Thoracic aorta (tissue), 2 donors: Measurements from ENCODE around the gene NUMA1. TPM values are rescaled to one million over a fixed set of nuclear protein-coding genes. Genes with fewer than 3 reads are reported as not detected.

Source experiments
- ATAC-seq: fragments of 150-250 bp; one replicate; pipeline ENCODE4 v1.8.0; 2017; ENCODE audit warnings: low read depth; ENCODE audit not compliant: insufficient number of reproducible peaks, low FRiP score
- DNase-seq: peaks from one replicate; pipeline ENCODE4 v3.0.0-alpha.2; 2020; ENCODE audit warnings: low spot score
- H3K27ac ChIP-seq, 2 donors: fragments of 200-600 bp; sonication (generic); 1 replicate in 1 of 2; 2 replicates in 1 of 2; pipeline ENCODE4 v1.5.1; 2016; ENCODE audit warnings: mild to moderate bottlenecking in 2 of 2, moderate library complexity in 2 of 2
- H3K27me3 ChIP-seq: fragments of 200-600 bp; sonication (generic); replicated peaks from 2 replicates; pipeline ENCODE4 v1.6.0; 2016; ENCODE audit warnings: mild to moderate bottlenecking; ENCODE audit not compliant: insufficient read depth
- H3K36me3 ChIP-seq: fragments of 200-600 bp; sonication (generic); one replicate; pipeline ENCODE4 v1.5.1; 2016
- H3K4me1 ChIP-seq, 2 donors: fragments of 200-600 bp; sonication (generic); 1 replicate in 1 of 2; 2 replicates in 1 of 2; pipeline versions ENCODE4 v1.5.1 to v1.6.0; 2016; ENCODE audit warnings: low read depth in 2 of 2, mild to moderate bottlenecking in 1 of 2; ENCODE audit not compliant: control insufficient read depth in 1 of 2
- H3K4me3 ChIP-seq: fragments of 200-600 bp; sonication (generic); 2 replicates; pipeline ENCODE4 v1.5.1; 2016; ENCODE audit warnings: mild to moderate bottlenecking
- H3K9me3 ChIP-seq: fragments of 200-600 bp; sonication (generic); 2 replicates; pipeline ENCODE4 v1.5.1; 2016
- total RNA-seq, 2 donors: library from RNA; depleted of rRNA; stranded (reverse); fragments of >200 nt; gene quantifications; one replicate each; pipeline versions ENCODE4 v1.1.0 to v1.2.3, GENCODE V29; 2016
- TF ChIP-seq, protein P1 (sequence below): fragments of 200-600 bp; sonication (generic); IDR thresholded peaks from one replicate; pipeline ENCODE4 v1.5.1; 2019; ENCODE audit warnings: antibody characterized with exemption

The NUMA1 gene
- total RNA-seq, 2 donors from 2014 or later: 282 to 286 TPM

- peaks cover 11% of the 10 kb centered on the region for H3K36me3 ChIP-seq
- DNase-seq: no peak
- no peaks in the 10 kb centered on the region for H3K27me3 ChIP-seq
- ATAC-seq: no peak
- no peak overlapping the region for H3K4me3 ChIP-seq
- peaks cover 15 to 23% of the 10 kb centered on the region in 2 donors for H3K4me1 ChIP-seq
- no peaks in the 10 kb centered on the region for H3K9me3 ChIP-seq
- peak overlapping the region; percentile 37 to 44 for H3K27ac ChIP-seq
- TF ChIP-seq, protein P1, sequence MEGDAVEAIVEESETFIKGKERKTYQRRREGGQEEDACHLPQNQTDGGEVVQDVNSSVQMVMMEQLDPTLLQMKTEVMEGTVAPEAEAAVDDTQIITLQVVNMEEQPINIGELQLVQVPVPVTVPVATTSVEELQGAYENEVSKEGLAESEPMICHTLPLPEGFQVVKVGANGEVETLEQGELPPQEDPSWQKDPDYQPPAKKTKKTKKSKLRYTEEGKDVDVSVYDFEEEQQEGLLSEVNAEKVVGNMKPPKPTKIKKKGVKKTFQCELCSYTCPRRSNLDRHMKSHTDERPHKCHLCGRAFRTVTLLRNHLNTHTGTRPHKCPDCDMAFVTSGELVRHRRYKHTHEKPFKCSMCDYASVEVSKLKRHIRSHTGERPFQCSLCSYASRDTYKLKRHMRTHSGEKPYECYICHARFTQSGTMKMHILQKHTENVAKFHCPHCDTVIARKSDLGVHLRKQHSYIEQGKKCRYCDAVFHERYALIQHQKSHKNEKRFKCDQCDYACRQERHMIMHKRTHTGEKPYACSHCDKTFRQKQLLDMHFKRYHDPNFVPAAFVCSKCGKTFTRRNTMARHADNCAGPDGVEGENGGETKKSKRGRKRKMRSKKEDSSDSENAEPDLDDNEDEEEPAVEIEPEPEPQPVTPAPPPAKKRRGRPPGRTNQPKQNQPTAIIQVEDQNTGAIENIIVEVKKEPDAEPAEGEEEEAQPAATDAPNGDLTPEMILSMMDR: no peak
Measured at GRCh38 chr11:71988050-71988449, 92.3 kb downstream of the NUMA1 start.

- H3K27me3 ChIP-seq: no peaks in the 10 kb centered on the region
- no peak for DNase-seq
- TF ChIP-seq, protein P1: no peak
- peak overlapping the region; percentile 37 to 44 for H3K27ac ChIP-seq
- H3K9me3 ChIP-seq: no peaks in the 10 kb centered on the region
- H3K4me1 ChIP-seq: peaks cover 15 to 23% of the 10 kb centered on the region in 2 donors
- no peak overlapping the region for H3K4me3 ChIP-seq
- no peak for ATAC-seq
- peaks cover 14% of the 10 kb centered on the region for H3K36me3 ChIP-seq
Measured at GRCh38 chr11:71987521-71987920, 92.8 kb downstream of the NUMA1 start.

DNA sequence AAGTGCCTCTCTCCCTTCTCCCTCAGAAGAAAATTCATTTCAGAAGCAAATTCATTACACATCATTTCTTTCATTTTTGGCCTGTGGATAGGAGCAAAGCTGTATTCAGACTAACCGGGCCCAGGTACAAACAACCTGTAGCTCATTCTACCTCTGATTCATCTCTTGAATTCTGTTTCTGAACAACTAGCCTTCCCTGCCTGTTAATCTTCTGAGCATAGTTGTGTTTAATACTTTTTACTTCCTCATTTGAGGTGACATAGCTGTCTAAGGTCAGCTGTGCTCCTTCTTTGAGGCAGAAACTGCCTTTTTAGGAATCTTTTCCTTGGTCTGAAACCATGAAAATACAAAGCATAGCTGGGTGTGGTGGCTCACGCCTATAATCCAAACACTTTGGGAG, 94.2 kb downstream of the NUMA1 start:
- Histone ChIP-seq H3K9me3 (no peaks in the 10 kb centered on the region), H3K4me1 (peaks cover 12 to 23% of the 10 kb centered on the region in 2 donors), H3K27ac (no peak overlapping the region), H3K27me3 (no peaks in the 10 kb centered on the region), H3K4me3 (no peak overlapping the region), H3K36me3 (peaks cover 14% of the 10 kb centered on the region)
- TF ChIP-seq, protein P1: no peak
- no peak for ATAC-seq
- DNase-seq: no peak

- Histone ChIP-seq H3K27ac (no peak overlapping the region), H3K4me1 (no peaks in the 10 kb centered on the region), H3K9me3 (no peaks in the 10 kb centered on the region), H3K36me3 (peaks cover 10% of the 10 kb centered on the region), H3K27me3 (no peaks in the 10 kb centered on the region), H3K4me3 (no peak overlapping the region)
- TF ChIP-seq, protein P1: no peak
- DNase-seq (no peak), ATAC-seq (no peak)
Measured at GRCh38 chr11:71979602-71980001, 100.7 kb downstream of the NUMA1 start.

DNA sequence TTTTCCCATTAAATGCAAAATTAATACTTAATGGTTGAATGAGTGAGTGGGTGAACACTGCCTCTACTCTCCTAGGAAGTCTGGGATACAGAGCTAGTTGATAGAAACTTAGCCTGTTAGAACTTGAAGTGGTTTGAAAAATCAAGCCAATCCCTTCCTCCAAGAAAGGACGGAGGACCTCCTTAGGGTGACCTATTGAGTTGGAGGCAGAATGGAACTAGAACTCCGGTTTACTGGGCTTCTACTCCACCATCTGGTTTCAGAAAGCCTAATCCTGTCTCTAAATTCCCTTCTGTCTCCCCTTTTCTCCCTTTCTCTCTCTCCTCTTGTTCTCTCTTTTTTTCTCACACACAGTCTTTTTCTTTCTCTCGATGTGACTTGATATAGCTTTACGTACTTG, 101.2 kb downstream of the NUMA1 start:
- no peaks in the 10 kb centered on the region for H3K9me3 ChIP-seq
- no peaks in the 10 kb centered on the region for H3K4me1 ChIP-seq
- no peak overlapping the region for H3K27ac ChIP-seq
- H3K4me3 ChIP-seq: no peak overlapping the region
- H3K36me3 ChIP-seq: peaks cover 10% of the 10 kb centered on the region
- H3K27me3 ChIP-seq: no peaks in the 10 kb centered on the region
- no peak for DNase-seq
- TF ChIP-seq, protein P1: no peak
- no peak for ATAC-seq
